Measurements from ENCODE around the gene EFNA5. TPM values are rescaled to one million over a fixed set of nuclear protein-coding genes. Genes with fewer than 3 reads are reported as not detected.

The EFNA5 gene
- total RNA-seq, 4 donors from 2014 or later: 6.8 to 17.9 (median 11.5) TPM

DNA sequence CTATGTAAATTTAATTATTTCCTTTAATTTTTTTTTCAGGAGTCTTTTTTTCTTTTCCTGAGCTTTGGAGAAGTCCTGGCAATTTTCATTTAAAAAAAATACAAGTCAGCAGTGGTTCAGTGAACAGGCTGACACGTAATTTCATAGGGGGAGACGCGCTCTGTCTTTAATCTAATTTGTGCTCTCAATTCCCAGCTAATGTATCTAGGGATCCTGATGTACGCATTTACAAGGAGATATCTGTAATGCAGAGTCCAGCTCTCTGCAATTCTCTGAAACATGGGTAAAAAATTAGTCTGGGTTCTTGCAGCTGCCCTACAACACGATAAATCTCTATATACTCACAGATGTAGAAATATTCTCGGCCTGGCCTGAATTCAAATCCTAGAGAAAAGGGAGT is 243.9 kb downstream of the EFNA5 start:
- TF ChIP-seq, protein P1, sequence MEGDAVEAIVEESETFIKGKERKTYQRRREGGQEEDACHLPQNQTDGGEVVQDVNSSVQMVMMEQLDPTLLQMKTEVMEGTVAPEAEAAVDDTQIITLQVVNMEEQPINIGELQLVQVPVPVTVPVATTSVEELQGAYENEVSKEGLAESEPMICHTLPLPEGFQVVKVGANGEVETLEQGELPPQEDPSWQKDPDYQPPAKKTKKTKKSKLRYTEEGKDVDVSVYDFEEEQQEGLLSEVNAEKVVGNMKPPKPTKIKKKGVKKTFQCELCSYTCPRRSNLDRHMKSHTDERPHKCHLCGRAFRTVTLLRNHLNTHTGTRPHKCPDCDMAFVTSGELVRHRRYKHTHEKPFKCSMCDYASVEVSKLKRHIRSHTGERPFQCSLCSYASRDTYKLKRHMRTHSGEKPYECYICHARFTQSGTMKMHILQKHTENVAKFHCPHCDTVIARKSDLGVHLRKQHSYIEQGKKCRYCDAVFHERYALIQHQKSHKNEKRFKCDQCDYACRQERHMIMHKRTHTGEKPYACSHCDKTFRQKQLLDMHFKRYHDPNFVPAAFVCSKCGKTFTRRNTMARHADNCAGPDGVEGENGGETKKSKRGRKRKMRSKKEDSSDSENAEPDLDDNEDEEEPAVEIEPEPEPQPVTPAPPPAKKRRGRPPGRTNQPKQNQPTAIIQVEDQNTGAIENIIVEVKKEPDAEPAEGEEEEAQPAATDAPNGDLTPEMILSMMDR (IDR thresholded peaks at IDR 0.05): no peak
- no peak for TF ChIP-seq POLR2A (IDR thresholded peaks at IDR 0.05)
- intact Hi-C loops (cut with DNase I): no loop called here
- 94 to 97% methylated on average over 6 of the region's 6 CpGs for WGBS, 2 donors
- H3K9me3 ChIP-seq: no peaks in the 10 kb centered on the region
- no peak overlapping the region for H3K4me3 ChIP-seq
- H3K36me3 ChIP-seq: peaks cover 0 to 14% (median 0%) of the 10 kb centered on the region in 3 donors
- H3K27me3 ChIP-seq: no peaks in the 10 kb centered on the region
- no peak for DNase-seq
- H3K27ac ChIP-seq: no peak overlapping the region
- H3K4me1 ChIP-seq: peaks cover 0 to 20% (median 9%) of the 10 kb centered on the region in 3 donors

DNA sequence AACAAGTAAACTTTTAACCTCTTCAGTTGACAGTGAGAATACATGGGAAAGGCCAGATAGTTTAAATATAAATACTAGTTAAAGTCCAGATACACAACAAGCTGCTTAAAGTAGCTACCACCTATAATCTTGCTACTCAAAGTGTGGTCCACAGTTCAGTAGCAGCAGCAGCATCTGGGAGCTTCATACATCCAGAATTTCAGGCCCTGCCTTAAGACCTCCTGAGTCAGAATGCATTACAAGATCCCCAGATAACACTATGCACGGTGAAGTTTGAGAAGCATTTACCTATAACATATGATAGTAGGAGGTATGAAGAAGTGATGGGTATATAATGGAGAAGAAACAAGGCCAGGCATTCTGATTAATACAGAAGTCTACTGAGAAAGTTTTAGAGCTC is 244.5 kb downstream of the EFNA5 start:
- Histone ChIP-seq H3K27ac (no peak overlapping the region), H3K36me3 (peaks cover 0 to 16% (median 0%) of the 10 kb centered on the region in 3 donors)
- intact Hi-C loops (cut with DNase I): no loop called here

DNA sequence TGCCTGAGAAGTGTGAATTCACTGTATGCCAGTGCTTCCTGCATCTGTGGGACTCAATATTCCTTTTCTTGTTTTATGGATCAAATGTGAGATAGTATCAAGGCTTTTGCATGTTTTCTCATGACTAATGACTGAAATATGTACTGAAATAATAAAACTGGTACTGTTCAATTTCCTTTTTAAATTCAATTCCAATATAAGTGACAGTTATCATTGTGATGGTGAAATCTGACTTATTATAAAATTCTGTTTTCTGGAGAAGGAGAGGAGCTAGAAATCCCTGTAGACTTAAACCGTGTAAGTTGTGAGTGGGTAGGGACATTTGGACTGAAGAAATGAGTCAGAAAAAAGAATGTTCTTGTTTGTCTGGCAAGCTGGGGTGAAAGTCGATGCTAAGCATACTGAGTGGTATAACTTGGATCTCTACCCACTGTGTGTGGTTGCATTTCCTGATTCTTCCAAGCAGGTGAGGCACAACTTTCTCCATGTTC is 245.2 kb downstream of the EFNA5 start:
- DNase-seq: no peak
- TF ChIP-seq POLR2A (IDR thresholded peaks at IDR 0.05): no peak
- TF ChIP-seq, protein P1 (IDR thresholded peaks at IDR 0.05): no peak
- intact Hi-C loops (cut with DNase I): no loop called here

More for the DNA sequence above, 244.5 kb downstream of the EFNA5 start:
- peaks cover 0 to 15% (median 9%) of the 10 kb centered on the region in 3 donors for H3K4me1 ChIP-seq
- no peaks in the 10 kb centered on the region for H3K9me3 ChIP-seq
- no peaks in the 10 kb centered on the region for H3K27me3 ChIP-seq
- DNase-seq: no peak
- H3K4me3 ChIP-seq: no peak overlapping the region
- TF ChIP-seq, protein P1 (IDR thresholded peaks at IDR 0.05): no peak
- no peak for TF ChIP-seq POLR2A (IDR thresholded peaks at IDR 0.05)
- WGBS, 2 donors: 0 to 38% methylated on average over 1 of the region's 1 CpG

DNA sequence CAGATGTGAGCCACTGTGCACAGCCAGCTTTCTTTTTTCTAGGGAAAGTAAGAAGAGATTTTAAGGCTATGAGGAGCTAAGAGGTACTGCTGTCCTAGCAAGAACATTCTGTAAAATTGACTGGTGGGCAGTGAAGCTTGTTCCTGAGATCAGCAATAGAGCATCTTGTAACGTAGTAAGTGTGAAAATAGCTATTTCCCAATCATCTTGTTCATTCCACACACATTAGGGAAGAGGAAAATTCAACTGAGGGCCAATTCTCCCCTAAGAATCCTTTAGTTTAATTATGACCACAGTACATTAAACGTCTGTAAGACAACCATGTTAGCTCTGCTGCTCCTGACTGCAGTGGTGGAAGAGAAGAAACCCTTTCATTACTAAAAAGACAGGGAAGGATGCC is 246.2 kb downstream of the EFNA5 start:
- intact Hi-C loops (cut with DNase I): no loop called here

More for the DNA sequence above, 245.2 kb downstream of the EFNA5 start:
- Histone ChIP-seq H3K36me3 (peaks cover 0 to 16% (median 0%) of the 10 kb centered on the region in 3 donors), H3K9me3 (no peaks in the 10 kb centered on the region), H3K4me1 (peaks cover 0 to 15% (median 9%) of the 10 kb centered on the region in 3 donors), H3K27ac (no peak overlapping the region), H3K4me3 (no peak overlapping the region), H3K27me3 (no peaks in the 10 kb centered on the region)
- WGBS, 2 donors: 14 to 28% methylated on average over 2 of the region's 2 CpGs

DNA sequence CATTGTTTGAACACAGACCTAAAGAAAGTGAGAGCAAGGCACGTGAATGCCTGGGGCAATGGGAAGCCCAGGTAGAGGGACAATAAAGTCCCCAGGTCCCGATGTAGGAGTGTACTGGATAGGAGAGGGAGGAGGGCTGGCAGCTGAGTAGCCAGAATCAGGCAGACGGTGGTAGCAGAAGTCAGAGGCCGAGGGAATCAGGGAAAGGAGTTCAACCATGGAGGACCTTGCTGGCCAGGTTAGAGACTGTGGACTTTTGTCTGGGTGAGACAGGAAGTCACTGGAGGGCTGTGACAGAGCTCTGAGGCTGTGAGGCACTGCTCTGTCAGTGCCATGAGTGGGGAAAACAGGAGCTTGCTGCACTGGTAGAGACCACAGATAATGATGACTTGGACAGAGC is 248.2 kb downstream of the EFNA5 start:
- intact Hi-C loops (cut with DNase I): no loop called here
- DNase-seq: no peak
- Histone ChIP-seq H3K27me3 (no peaks in the 10 kb centered on the region), H3K9me3 (no peaks in the 10 kb centered on the region), H3K27ac (no peak overlapping the region), H3K4me1 (peaks cover 0 to 10% (median 9%) of the 10 kb centered on the region in 3 donors), H3K36me3 (peaks cover 0 to 16% (median 0%) of the 10 kb centered on the region in 3 donors), H3K4me3 (no peak overlapping the region)
- TF ChIP-seq POLR2A (IDR thresholded peaks at IDR 0.05): no peak
- TF ChIP-seq, protein P1 (IDR thresholded peaks at IDR 0.05): no peak
- WGBS, 2 donors: 75 to 95% methylated on average over 4 of the region's 4 CpGs

More for the DNA sequence above, 246.2 kb downstream of the EFNA5 start:
- Histone ChIP-seq H3K4me3 (no peak overlapping the region), H3K36me3 (peaks cover 0 to 16% (median 0%) of the 10 kb centered on the region in 3 donors), H3K27me3 (no peaks in the 10 kb centered on the region), H3K9me3 (no peaks in the 10 kb centered on the region), H3K27ac (no peak overlapping the region), H3K4me1 (peaks cover 0 to 10% (median 9%) of the 10 kb centered on the region in 3 donors)
- 75 to 78% methylated on average over 2 of the region's 2 CpGs for WGBS, 2 donors
- TF ChIP-seq, protein P1 (IDR thresholded peaks at IDR 0.05): no peak
- no peak for TF ChIP-seq POLR2A (IDR thresholded peaks at IDR 0.05)
- no peak for DNase-seq

Measured in esophagus squamous epithelium (tissue), 5 donors.